ENCODE measurements around the gene RAB8B.

- TF ChIP-seq CTCF (IDR thresholded peaks at IDR 0.05) = no peak
- TF ChIP-seq POLR2A (IDR thresholded peaks at IDR 0.05) = no peak
These were observed 119.5 kb downstream of the RAB8B start for GRCh38 chr15:63308947-63309346.
